ENCODE results near the gene TSPO.

Gene TSPO

DNA sequence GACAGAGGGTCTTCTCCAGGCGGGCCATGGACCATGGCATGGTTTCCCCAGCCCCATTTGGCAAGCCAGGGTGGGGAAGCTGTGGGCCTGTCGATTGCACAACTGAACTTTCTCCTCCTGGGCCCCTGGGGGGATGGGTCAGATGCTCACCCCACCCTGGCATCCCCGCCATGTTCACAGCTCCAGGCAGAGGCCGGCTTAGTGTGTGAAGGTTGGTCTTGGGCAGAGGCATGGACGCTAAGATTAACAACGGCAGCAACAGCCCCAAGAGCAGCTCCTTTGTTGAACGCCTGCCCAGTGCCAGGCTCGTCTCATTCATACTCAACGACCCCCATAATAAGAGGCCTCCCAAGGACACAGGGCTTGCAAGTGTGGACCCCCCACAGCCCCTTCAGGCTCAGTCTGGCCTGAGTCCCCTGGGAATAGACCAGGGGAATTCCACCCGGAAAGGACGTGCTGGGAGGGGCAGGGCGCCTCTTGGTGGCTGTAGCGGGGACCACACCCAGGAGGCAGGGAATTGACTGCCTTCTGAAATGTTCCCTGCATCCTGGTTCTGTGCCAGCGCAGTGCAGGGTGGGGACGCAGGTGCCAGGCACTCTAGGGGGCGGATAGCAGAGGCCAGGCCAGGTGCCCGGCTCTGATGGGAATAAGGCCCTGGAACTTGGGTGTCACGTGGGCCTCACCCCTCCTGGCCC lies 8.3 kb downstream of the TSPO start:
- no peak for DNase-seq

DNA sequence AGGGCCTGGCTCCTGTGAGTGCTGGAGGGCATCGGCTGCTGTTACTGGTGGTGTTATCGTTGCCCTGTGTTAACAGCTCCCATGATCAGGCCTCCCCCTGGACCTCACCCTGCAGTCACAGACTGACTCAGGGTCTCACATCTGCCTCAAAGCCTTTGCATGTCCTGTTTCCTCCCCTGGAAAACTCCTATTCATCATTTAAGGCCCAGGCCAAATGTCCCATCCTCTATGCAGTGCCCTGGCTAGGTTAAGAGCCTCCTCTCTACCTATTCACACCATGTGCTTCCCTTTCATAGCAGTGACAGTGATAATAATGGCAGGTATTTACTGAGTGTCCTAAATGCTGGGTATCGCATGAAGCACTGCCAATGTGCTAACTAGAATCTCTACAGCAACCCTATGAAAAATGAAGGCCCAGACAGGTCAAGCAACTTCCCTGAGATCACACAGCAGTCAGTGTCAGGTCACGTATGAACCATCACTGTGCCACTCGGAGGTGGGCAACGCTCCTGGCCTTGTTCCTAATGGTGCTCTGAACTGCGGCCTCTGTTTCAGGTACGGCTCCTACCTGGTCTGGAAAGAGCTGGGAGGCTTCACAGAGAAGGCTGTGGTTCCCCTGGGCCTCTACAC lies 9.3 kb downstream of the TSPO start:
- no peak for DNase-seq

DNA sequence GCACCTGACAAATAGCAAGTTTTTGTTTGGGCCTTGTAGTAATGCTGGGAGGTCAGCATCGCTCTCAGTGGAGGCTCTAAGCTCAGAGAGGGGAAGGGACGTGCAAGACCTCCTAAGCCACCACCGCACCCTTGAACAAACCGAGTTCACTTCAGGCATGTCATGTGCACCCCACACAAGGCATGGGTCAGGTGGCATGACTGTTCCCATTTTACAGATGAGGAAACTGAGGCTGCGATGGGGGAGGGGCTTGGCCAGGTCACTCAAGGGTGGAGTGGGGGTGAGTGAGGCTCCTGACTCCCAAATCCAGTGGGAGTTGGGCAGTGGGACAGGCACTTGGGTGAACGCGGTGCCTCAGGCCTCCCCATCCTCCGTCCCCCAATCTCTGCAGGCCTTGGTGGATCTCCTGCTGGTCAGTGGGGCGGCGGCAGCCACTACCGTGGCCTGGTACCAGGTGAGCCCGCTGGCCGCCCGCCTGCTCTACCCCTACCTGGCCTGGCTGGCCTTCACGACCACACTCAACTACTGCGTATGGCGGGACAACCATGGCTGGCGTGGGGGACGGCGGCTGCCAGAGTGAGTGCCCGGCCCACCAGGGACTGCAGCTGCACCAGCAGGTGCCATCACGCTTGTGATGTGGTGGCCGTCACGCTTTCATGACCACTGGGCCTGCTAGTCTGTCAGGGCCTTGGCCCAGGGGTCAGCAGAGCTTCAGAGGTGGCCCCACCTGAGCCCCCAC lies 11.2 kb downstream of the TSPO start:
- no peak for DNase-seq

DNA sequence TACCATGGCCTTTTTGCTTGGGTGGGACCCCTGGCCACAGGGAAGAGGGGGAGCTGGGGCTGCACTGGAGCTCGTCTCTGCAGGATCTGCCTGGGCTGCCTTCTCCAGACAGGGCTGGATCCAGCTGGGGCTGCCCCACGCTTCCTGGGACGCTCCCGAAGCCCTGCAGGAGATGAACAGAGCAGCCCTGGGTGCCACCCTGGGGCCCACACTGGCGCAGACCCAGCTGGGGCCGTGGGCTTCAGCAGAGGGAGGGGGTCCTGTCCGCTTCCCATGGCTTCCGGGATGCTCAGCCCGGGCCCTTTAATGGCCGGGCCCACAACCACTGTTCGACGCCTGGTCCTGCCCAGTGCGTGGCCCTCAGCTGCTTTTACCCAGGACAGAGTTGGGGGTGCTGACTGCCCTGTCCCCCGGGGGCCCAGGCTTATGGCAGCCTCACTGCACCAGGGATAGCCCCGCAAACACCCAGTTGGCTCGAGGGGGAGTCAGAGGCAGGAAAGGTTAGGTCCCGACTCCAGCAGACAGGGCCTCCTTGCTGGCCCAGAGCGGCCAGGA lies 12.0 kb downstream of the TSPO start:
- DNase-seq: no peak

DNA sequence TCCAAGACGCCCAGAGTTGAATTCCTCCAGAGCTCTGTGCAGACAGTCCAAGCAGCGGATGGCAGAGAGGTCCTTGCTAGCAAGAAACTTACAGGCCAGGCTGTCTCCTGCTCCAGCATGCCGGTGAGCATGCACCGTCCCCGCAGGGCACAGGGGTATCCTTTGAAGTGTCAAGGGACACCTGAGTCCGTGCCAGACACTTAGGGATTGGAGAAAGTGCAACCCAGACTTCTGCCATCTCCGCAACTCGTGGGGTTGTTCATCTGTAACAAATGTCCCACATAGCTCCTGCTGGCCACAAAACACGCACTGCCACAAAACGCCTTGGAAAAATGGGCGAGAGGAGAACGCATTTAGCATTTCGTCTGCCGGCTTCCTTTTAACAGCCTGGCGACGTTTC lies 13.3 kb downstream of the TSPO start:
- DNase-seq: no peak

- no peak for DNase-seq
Measured at GRCh38 chr22:43166132-43166930, 15.0 kb downstream of the TSPO start.

DNA sequence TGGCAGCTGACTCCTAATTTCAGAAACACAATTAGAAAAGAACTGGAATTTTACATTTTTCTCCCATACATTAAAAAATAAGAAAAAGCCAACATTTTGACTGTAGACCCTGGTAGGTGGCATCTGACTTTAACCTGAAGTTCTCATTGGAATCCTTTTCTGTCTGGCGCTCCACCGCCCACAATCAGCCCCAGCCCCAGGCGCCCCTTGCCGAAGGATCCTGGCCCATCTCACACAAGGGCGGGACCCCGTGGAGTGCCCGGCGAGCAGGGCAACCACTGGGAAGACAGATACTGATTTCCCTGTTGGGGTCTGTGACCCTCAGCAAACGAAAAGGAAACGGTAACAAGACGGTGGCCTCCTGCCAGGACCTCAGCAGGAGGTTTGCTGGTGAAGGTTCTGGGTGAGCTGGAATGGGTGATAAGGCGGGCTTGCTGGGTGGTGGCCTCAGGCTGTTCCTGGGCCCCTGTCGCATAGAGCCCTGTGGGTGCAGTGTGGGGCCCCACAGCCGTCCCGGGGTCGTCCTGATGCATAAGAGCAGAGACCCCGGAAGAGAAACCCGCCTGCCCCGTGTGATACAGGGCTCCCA lies 15.7 kb downstream of the TSPO start:
- no peak for DNase-seq

GRCh38 chr22:43168471-43169309 lies 17.3 kb downstream of the TSPO start:
- no peak for DNase-seq

DNA sequence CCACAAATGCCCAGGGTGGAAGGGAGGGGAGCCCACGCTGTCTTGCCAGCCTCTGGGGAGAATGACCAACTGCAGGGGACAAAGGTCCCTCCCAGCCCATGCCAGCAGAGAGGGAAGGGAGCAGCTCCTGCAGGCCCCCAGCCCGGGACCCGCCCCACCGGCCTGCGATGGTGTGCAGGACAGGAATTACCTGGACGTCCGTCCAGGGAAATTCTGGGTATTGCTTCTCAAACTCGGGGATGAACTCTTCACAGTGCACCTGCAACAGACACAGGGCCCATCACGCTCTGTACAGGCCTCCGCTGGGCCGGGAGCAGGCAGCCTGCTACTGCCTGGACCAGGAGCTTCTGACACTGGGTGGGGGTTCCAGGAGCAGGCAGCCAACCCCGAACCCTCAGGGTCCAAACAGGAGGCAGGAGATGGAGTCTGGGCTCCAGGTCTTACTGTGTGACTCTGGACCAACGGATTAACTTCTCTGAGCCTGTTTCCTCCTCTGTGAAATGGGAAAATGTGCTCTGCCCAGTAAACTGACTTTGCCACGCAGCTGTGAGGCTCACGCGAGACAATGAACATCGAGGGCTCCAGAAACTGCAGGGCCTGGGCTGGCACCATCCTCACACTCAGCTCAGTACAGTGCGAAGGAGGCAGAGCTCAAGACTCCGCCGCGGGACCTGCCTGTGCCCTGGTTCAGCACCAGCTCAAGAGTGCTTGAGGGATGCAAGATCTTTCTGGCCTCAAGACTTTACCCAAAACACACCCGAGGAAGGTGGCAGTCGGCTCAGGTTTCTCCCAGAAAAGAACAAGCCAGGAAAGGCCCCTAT lies 18.2 kb downstream of the TSPO start:
- no peak for DNase-seq

DNA sequence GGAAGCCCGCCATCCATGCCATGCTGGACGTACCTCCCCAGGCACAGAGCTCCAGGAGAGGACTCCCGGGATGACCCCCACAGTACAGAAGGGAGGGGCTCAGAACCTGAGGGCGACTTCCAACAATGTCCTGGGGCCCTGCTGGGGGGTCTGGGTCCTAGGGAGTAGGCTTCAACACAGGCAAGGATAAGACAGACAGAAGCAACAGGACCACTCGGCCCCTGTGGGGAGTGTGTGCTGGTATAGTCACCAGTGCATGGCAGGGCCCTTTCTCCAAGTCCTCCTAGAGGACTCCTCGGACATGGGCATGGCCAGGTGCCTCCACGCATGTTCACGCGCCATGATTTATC lies 18.7 kb downstream of the TSPO start:
- DNase-seq: no peak

DNA sequence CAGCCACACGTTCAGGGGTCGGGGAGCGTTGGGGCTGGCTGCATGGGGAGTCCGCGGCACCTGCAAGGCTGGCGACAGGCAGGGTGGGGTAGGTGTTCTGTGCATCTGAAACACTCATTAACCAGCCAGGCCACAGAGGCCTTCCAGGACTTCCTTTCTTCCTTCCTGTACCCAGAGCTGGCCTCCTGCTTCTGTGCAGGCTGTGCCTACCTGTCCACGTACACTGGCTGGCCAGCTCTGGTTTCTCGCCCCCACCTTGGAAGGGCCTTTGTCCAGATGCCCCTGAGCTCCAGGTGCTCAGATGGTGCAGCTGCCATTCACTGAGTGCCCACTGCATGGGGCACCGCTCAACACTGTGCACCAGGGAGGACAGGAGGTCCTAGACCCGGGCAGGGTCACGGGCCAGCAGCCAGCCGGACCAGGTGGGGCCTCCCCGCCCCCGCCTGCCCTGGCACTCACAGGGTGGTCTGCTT lies 19.7 kb downstream of the TSPO start:
- DNase-seq: no peak

DNA sequence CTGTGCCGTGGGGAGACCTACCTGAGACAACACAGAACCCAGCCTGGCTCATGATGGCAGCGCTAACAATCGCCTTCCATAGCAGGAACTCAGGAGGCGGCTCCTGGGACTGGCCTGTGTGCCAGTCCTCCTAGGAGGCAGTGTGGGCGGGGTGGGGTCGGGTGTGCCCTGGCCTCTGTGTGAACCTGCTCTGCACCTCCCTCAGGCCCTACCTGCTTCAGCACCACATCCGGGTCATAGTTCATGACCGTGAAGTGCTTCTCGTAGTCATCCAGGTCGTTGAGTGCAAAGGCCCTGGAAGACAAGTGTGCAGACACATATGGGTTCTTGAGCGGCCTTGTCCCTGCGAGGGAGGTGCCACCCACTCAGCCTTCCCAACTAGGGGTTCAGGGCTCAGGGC lies 20.2 kb downstream of the TSPO start:
- DNase-seq: no peak

DNA sequence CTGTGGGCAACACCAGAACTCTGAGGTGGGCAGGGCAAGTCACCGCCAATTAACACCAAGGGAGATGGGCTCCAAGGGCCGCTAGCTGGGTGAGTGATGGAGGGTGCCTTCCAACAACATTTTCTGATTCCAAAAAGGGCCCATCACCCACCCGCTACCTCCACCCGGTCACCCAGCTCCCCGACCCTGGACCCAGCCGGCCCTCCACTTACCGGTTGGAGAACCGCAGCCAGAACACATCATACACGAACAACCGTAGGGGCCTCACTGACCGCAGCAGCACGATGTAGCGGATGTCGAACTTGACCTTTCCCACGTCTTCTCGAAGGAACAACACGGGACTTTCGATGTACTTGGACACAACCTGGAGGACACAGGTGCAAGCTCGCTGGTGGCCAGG lies 20.8 kb downstream of the TSPO start:
- no peak for DNase-seq

DNA sequence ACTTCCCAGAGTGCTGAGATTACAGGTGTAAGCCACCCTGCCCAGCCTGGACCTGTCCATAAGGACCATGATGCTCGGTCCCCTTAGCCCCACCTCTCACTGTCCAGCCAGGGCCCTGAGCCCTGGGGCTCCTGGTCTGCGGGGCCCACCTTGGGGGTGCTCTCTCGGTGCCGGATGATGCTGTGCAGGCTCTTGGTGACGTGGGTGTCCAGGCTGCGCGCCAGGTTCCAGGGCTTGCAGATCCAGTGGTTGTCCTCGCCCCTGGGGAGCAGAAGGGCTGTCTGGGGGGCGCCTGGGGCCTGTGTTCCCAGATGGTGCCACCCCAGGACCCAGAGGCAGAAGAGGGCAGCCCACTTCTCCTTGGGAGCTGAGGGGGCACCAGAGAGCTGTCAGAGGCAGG lies 22.2 kb downstream of the TSPO start:
- no peak for DNase-seq

- no peak for DNase-seq
Measured at GRCh38 chr22:43173976-43174720, 22.8 kb downstream of the TSPO start.

- DNase-seq: no peak
Measured at GRCh38 chr22:43174941-43175531, 23.7 kb downstream of the TSPO start.

DNA sequence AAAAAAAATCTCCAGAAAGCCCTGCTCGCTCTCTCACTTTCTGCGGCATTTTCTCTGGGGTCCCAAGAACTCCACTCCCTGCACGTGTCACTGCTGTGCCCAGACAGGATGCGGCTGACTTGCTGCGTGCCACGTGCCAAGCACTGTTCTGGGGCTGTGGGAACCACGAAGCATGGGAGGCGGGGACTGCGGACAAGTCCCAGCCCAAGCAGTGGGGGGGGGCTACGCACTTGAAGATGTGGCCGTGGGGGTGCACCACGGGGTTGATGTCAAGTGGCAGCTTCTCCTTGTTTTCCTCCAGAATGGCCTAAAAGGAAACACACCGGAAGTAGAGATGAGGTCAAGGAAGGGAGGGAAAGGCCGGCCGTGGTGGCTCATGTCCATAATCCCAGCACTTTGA lies 24.7 kb downstream of the TSPO start:
- DNase-seq: no peak

DNA sequence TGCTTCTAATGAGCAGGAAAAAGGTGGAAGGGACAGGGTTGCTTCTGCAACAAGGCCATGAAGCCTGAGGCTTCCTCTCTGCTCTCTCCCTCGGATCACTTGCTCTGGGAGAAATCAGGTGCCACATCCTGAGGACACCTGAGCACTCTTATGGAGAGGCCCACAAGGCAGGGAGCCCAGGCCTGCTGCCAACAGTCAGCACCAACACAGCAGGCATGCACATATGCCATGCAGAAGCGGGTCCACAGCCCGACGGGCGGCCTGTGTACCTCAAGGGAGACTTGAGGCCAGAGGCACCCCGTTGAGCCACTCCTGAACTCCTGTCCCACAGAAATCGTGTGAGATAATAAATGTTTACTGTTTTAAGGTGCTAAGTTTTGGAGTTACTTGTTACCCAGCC lies 26.1 kb downstream of the TSPO start:
- DNase-seq: no peak

DNA sequence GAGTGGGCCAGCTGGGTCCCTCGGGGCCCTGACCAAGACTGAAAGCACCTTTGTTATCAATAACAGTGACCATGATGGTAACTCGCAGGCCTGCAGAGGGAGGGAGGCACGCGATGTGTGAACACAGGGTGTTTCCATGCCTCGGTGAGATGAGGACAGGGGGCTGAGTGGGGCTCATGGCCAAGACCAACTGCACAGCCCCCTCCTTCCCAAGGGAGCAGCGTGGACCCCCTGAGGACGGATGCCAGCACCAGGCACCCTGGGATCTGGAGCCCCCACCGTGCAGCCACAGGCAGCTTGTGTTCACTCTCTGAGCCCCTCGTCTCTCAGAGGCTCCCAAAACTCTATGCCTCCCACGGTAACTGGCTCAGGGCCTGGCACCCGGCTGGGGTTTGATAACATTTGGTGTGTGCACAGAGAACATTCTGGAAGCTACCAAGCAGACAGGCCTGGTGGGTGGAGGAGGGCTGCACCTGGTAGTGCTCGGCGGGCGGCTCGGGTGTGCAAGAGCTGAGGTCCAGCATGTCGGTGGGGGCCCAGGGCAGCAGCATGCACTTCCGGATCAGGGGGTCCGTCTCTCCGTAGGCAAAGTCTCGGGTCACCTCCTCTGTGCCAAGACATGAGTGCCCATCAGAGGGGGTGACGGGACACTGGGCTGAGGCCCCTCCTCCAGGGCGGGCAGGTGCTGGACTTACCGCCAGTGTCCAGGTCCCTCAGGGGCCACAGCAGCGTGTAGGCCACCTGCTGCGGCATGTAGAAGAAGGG lies 28.0 kb downstream of the TSPO start:
- no peak for DNase-seq
